GM12801 (cell line): ENCODE results near the gene PDE4B.

Experiments used
- TF ChIP-seq, protein P1 (sequence below): IDR thresholded peaks from one replicate; pipeline ENCODE4 v1.5.1; 2011; ENCODE audit warnings: control low read depth; ENCODE audit not compliant: insufficient read length; ENCODE audit errors: extremely low read depth

Gene PDE4B

DNA sequence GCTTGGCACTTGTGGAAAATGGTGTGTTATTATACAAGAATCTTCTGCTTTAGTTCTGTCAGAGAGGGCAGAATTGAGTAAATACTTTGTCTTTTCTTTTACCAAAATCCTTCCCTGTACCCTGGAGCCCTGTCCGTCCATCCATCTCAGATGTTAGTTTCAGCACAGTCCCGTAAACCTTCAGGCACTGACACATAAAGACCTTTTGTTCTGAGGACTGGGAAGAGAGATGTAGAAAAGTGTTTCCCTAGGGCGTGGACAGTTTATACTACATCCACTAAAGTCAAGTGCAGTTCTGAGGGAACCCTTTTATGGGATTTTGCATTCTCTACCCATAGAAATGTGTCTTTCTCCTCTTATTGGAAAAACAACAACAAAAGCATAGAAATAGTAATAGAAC is 162.4 kb downstream of the PDE4B start:
- TF ChIP-seq, protein P1, sequence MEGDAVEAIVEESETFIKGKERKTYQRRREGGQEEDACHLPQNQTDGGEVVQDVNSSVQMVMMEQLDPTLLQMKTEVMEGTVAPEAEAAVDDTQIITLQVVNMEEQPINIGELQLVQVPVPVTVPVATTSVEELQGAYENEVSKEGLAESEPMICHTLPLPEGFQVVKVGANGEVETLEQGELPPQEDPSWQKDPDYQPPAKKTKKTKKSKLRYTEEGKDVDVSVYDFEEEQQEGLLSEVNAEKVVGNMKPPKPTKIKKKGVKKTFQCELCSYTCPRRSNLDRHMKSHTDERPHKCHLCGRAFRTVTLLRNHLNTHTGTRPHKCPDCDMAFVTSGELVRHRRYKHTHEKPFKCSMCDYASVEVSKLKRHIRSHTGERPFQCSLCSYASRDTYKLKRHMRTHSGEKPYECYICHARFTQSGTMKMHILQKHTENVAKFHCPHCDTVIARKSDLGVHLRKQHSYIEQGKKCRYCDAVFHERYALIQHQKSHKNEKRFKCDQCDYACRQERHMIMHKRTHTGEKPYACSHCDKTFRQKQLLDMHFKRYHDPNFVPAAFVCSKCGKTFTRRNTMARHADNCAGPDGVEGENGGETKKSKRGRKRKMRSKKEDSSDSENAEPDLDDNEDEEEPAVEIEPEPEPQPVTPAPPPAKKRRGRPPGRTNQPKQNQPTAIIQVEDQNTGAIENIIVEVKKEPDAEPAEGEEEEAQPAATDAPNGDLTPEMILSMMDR: no peak

GRCh38 chr1:65955503-65955902 is 162.8 kb downstream of the PDE4B start:
- TF ChIP-seq, protein P1: no peak

DNA sequence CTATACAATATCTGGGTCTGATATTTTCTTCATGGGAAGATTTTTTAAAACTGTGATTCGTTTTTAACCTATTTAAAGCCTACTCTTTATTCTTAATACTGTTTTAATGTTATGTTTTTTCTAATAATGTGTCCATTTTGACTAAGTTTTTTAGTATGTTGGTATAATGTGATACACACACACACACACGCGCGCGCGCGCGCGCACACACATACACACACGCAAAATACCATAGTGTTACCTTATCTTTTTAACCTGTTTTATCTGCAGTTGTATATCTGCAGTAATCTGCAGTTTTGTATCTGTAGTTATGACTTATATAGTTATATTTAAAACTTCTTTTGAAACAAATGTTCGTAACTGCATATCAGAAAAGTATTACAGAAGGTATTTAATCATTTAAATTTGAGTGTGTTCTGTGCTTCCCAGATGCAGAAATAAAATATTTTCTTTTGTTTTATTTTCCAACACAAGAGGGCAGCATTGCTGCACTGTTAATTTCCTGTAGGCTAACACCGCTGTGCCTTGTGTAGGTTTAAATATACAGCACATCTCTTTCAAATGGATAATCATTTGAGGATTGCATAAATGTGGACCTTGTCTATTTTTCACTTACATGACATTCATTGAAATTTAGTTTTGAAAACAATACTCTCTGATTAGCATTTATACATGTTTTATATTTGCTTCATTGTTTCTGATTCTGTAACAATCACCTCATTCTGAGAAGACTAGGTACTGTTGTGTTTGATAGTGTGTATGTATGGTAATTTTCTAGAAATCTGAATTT is 166.1 kb downstream of the PDE4B start:
- TF ChIP-seq, protein P1: no peak

GRCh38 chr1:65959896-65960567 is 167.3 kb downstream of the PDE4B start:
- TF ChIP-seq, protein P1: no peak

- TF ChIP-seq, protein P1: no peak
Observed at GRCh38 chr1:65963156-65963888, 170.6 kb downstream of the PDE4B start.

DNA sequence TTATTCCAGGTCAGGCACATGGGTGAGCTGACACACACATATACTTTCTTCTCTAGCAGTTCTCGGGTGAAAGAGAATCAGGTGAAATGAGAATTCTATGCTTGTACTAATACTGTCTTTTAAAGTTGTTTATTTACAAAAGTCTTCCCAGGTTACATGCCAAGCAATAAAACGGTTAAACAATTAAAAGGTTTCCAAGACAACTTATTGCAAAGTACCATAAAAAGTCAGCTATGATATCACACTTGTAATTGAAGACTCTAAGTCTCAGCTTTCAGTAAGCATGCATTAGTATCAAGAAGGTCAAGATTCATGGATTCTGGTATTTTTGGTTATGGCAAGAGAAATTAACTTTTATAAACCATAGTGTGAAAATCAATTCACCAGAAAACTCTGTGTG is 171.4 kb downstream of the PDE4B start:
- TF ChIP-seq, protein P1: no peak
